GM23338 (cell line): ENCODE measurements around the gene GIGYF1.

Experiments
- CREB1 ChIP-seq: fragments of 250-450 bp; sonication (Bioruptor Pico); IDR thresholded peaks from 2 replicates; pipeline ENCODE4 v1.5.0; 2020; ENCODE audit warnings: low read depth, mild to moderate bottlenecking, moderate library complexity
- CTCF ChIP-seq, 2 experiments: fragments of 200-600 bp in 1 of 2; sonication (generic) in 1 of 2; conservative IDR thresholded peaks; 2 replicates each; pipeline versions ENCODE4 v1.5.1 to v1.6.1; 2016 to 2017; ENCODE audit warnings: antibody characterized with exemption in 2 of 2, low read depth in 2 of 2, mild to moderate bottlenecking in 2 of 2, moderate library complexity in 1 of 2
- EZH2 ChIP-seq: fragments of 200-600 bp; sonication (generic); IDR thresholded peaks from one replicate; pipeline ENCODE4 v1.8.0; 2017; ENCODE audit warnings: antibody characterized with exemption, mild to moderate bottlenecking, low read depth; ENCODE audit not compliant: unreplicated experiment
- EZH2phosphoT487 ChIP-seq: fragments of 200-600 bp; sonication (generic); IDR thresholded peaks from one replicate; pipeline ENCODE4 v1.8.1; 2018; ENCODE audit warnings: antibody characterized with exemption; ENCODE audit not compliant: unreplicated experiment
- JUNB ChIP-seq: IDR thresholded peaks from one replicate; pipeline ENCODE4 v1.6.1; 2016; ENCODE audit warnings: antibody characterized with exemption; ENCODE audit not compliant: unreplicated experiment
- NANOG ChIP-seq: IDR thresholded peaks from 2 replicates; pipeline ENCODE4 v1.6.1; 2016; ENCODE audit warnings: antibody characterized with exemption, borderline replicate concordance
- POLR2AphosphoS5 ChIP-seq: IDR thresholded peaks from 2 replicates; pipeline ENCODE4 v1.6.1; 2016; ENCODE audit warnings: antibody characterized with exemption, low read depth
- REST ChIP-seq: IDR thresholded peaks from one replicate; pipeline ENCODE4 v1.6.1; 2018; ENCODE audit warnings: antibody characterized with exemption; ENCODE audit not compliant: unreplicated experiment
- ZNF114 ChIP-seq: fragments of 250-450 bp; sonication (Bioruptor Pico); IDR thresholded peaks from 2 replicates; pipeline ENCODE4 v1.5.0; 2020; ENCODE audit warnings: mild to moderate bottlenecking, moderate library complexity
- ZNF331 ChIP-seq: fragments of 250-450 bp; sonication (Bioruptor Pico); IDR thresholded peaks from 2 replicates; pipeline ENCODE4 v1.5.0; 2020; ENCODE audit warnings: low read depth, mild to moderate bottlenecking, moderate library complexity

GRCh38 chr7:100699018-100699417 lies 5.0 kb upstream of the GIGYF1 start:
- TF ChIP-seq REST = no peak
- TF ChIP-seq POLR2AphosphoS5 = no peak
- TF ChIP-seq CTCF (conservative IDR thresholded peaks at IDR 0.05; ENCODE audit: low read depth in 2 of 2) = no peak
- no peak for TF ChIP-seq JUNB
- no peak for TF ChIP-seq EZH2
- TF ChIP-seq EZH2phosphoT487 = no peak
- no peak for TF ChIP-seq NANOG
- no peak for TF ChIP-seq CREB1 (CRISPR knock-in tag)
- TF ChIP-seq ZNF114 (CRISPR knock-in tag) = no peak
- TF ChIP-seq ZNF331 (CRISPR knock-in tag) = no peak
